Activated CD4-positive, CD25-positive, alpha-beta regulatory T cell (primary cell): Measurements from ENCODE around the gene MED16.

Experiments used
- DNase-seq, 4 experiments: peaks; one replicate each; lab custom pipeline; 2025; lab: John Stamatoyannopoulos, UW

MED16 gene

GRCh38 chr19:928471-929202 is 35.6 kb upstream of the MED16 start:
- DNase-seq, result no peak

- DNase-seq, result no peak
Measured at GRCh38 chr19:927780-928401, 34.9 kb upstream of the MED16 start.

GRCh38 chr19:927351-927779 is 34.4 kb upstream of the MED16 start:
- no peak for DNase-seq

GRCh38 chr19:926589-927350 is 33.8 kb upstream of the MED16 start:
- DNase-seq, result no peak

- DNase-seq, result no peak
Measured at GRCh38 chr19:926323-926588, 33.3 kb upstream of the MED16 start.

GRCh38 chr19:925526-926322 is 32.7 kb upstream of the MED16 start, which contains the start of gene ARID3A:
ARID3A (plus strand) TSS chr19:926035; CDS start chr19:929529, 3,494 bp downstream.
- DNase-seq, result peak; percentile 56 to 76 (median 61)

GRCh38 chr19:925087-925525 is 32.1 kb upstream of the MED16 start:
- peak in 2 of 4 experiments; percentile 64 to 76 for DNase-seq

GRCh38 chr19:924553-925086 is 31.6 kb upstream of the MED16 start:
- no peak for DNase-seq

- DNase-seq, result peak; percentile 38 to 60 (median 51)
Measured at GRCh38 chr19:920051-920864, 27.3 kb upstream of the MED16 start.

GRCh38 chr19:919199-920050 is 26.4 kb upstream of the MED16 start:
- DNase-seq, result peak in 1 of 4 experiments; percentile 52

GRCh38 chr19:918481-919198 is 25.7 kb upstream of the MED16 start:
- no peak for DNase-seq

- DNase-seq, result no peak
Measured at GRCh38 chr19:918152-918437, 25.1 kb upstream of the MED16 start.

GRCh38 chr19:917323-918151 is 24.6 kb upstream of the MED16 start, which contains the start of gene KISS1R:
KISS1R (plus strand) TSS chr19:917333; CDS start chr19:917503, 170 bp downstream.
- DNase-seq, result peak in 1 of 4 experiments; percentile 34

GRCh38 chr19:916645-917322 is 23.8 kb upstream of the MED16 start:
- DNase-seq, result no peak

- DNase-seq, result peak; percentile 68 to 86 (median 76)
Measured at GRCh38 chr19:913080-913748, 20.2 kb upstream of the MED16 start, which contains the start of gene R3HDM4. R3HDM4 (minus strand) TSS chr19:913219; CDS start chr19:913157, 62 bp downstream.

GRCh38 chr19:912181-913079 is 19.4 kb upstream of the MED16 start:
- no peak for DNase-seq
